GM12878 (cell line): Measurements from ENCODE around the gene GRIK4. TPM values are rescaled to one million over a fixed set of nuclear protein-coding genes. Genes with fewer than 3 reads are reported as not detected.

Source experiments
- ATAC-seq: fragments of 200-7000 bp; cut with Tn5 transposase; 3 replicates; pipeline ENCODE4 v1.9.1; 2020; ENCODE audit warnings: mild to moderate bottlenecking, moderate library complexity
- BruUV-seq: library from RNA; stranded (reverse); fragments of 400-500 nt; replicated peaks from 2 replicates; lab custom pipeline; 2021; lab: Mats Ljungman, UMichigan
- CTCF ChIA-PET: fragments of 300-600 bp; sonication (Branson Sonifier 250); formaldehyde crosslinking; extraction: SDS; loops from one replicate; lab custom pipeline; 2021; ENCODE audit warnings: inconsistent platforms; lab: Yijun Ruan, JAX
- POLR2A ChIA-PET: fragments of 350-600 bp; formaldehyde crosslinking; extraction: SDS; loops from one replicate; lab custom pipeline; 2021; ENCODE audit warnings: inconsistent platforms; lab: Charles Lee
- RAD21 ChIA-PET: fragments of 300-600 bp; sonication (Branson Sonifier 250); formaldehyde crosslinking; loops from one replicate; lab custom pipeline; 2023; ENCODE audit warnings: antibody characterized with exemption; ENCODE audit not compliant: unreplicated experiment; lab: Charles Lee
- SMC1A ChIA-PET: fragments of 300-600 bp; sonication (Branson Sonifier 250); formaldehyde crosslinking; loops from one replicate; lab custom pipeline; 2023; ENCODE audit not compliant: unreplicated experiment, uncharacterized antibody; lab: Charles Lee
- DNase-seq: peaks from one replicate; pipeline ENCODE4 v3.0.0-alpha.2; 2011; ENCODE audit warnings: low read depth, low spot score
- FAIRE-seq: peaks from 3 replicates; lab custom pipeline; 2011; peaks lifted over from hg19 to GRCh38; lab: Jason Lieb, UNC
- H2AFZ ChIP-seq: 2 replicates; pipeline ENCODE4 v1.6.0; 2011; ENCODE audit warnings: low read depth, low read length, control low read depth; ENCODE audit not compliant: control insufficient read depth
- H3K27ac ChIP-seq: 2 replicates; pipeline ENCODE4 v1.5.1; 2011; ENCODE audit warnings: control low read depth; ENCODE audit not compliant: control insufficient read depth, insufficient read depth
- H3K27me3 ChIP-seq, 2 experiments: replicated peaks in 1 of 2; 2 replicates each; pipeline versions ENCODE4 v1.6.0 to v1.6.1; 2011; ENCODE audit warnings: low read length in 1 of 2; ENCODE audit not compliant: control insufficient read depth in 2 of 2, insufficient read depth in 2 of 2
- H3K36me3 ChIP-seq, 2 experiments: 2 replicates each; pipeline ENCODE4 v1.5.1; 2011; ENCODE audit warnings: low read length in 1 of 2; ENCODE audit not compliant: control insufficient read depth in 2 of 2, insufficient read depth in 2 of 2
- H3K4me1 ChIP-seq: 2 replicates; pipeline ENCODE4 v1.6.1; 2011; ENCODE audit warnings: mild to moderate bottlenecking, low read length, moderate library complexity, mixed read lengths; ENCODE audit not compliant: control insufficient read depth, insufficient read depth
- H3K4me2 ChIP-seq: 2 replicates; pipeline ENCODE4 v1.6.0; 2011; ENCODE audit warnings: control low read depth; ENCODE audit not compliant: control insufficient read depth, insufficient read depth
- H3K4me3 ChIP-seq: fragments of 200-600 bp; sonication (generic); 2 replicates; pipeline ENCODE4 v1.5.1; 2016
- H3K79me2 ChIP-seq: 2 replicates; pipeline ENCODE4 v1.6.0; 2011; ENCODE audit warnings: low read length; ENCODE audit not compliant: control insufficient read depth, insufficient read depth
- H3K9ac ChIP-seq: 2 replicates; pipeline ENCODE4 v1.8.0; 2011; ENCODE audit warnings: low read length, control low read depth, mixed read lengths; ENCODE audit not compliant: control insufficient read depth, insufficient read depth
- H3K9me3 ChIP-seq: replicated peaks from 3 replicates; pipeline ENCODE4 v1.5.1; 2011; ENCODE audit warnings: mild to moderate bottlenecking, low read length; ENCODE audit not compliant: control insufficient read depth, insufficient read depth
- H4K20me1 ChIP-seq: 2 replicates; pipeline ENCODE4 v1.6.0; 2011; ENCODE audit not compliant: control insufficient read depth, insufficient read depth
- ATF3 ChIP-seq: IDR thresholded peaks from 2 replicates; pipeline ENCODE4 v1.6.1; 2011; ENCODE audit warnings: low read depth, mild to moderate bottlenecking, low read length, moderate library complexity, borderline replicate concordance; ENCODE audit errors: extremely low read depth
- BACH1 ChIP-seq: fragments of 450-650 bp; IDR thresholded peaks from 2 replicates; pipeline ENCODE4 v1.6.1; 2017; ENCODE audit warnings: mild to moderate bottlenecking, borderline replicate concordance
- EGR1 ChIP-seq, 2 experiments: IDR thresholded peaks; 1 replicate in 1 of 2; 2 replicates in 1 of 2; pipeline ENCODE4 v1.6.1; 2011 to 2012; ENCODE audit warnings: low read depth in 2 of 2, low read length in 2 of 2, borderline replicate concordance in 1 of 2, mild to moderate bottlenecking in 1 of 2, moderate library complexity in 1 of 2
- FOS ChIP-seq: IDR thresholded peaks from 3 replicates; pipeline ENCODE4 v1.6.1; 2011; ENCODE audit warnings: borderline replicate concordance; ENCODE audit not compliant: insufficient read length; ENCODE audit errors: extremely low read depth
- GATAD2B ChIP-seq: fragments of 450-650 bp; conservative IDR thresholded peaks from 2 replicates; pipeline ENCODE4 v1.6.1; 2017; ENCODE audit warnings: low read depth, mild to moderate bottlenecking, moderate library complexity
- HSF1 ChIP-seq: fragments of 150-350 bp; IDR thresholded peaks from 2 replicates; pipeline ENCODE4 v1.6.1; 2014; ENCODE audit warnings: mild to moderate bottlenecking, low read depth, low read length
- PKNOX1 ChIP-seq: fragments of 450-650 bp; IDR thresholded peaks from 2 replicates; pipeline ENCODE4 v1.6.1; 2016; ENCODE audit warnings: mild to moderate bottlenecking
- RUNX3 ChIP-seq: IDR thresholded peaks from 2 replicates; pipeline ENCODE4 v1.6.1; 2012; ENCODE audit warnings: low read length, inconsistent platforms
- SKIL ChIP-seq: fragments of 450-650 bp; IDR thresholded peaks from 2 replicates; pipeline ENCODE4 v1.6.1; 2017; ENCODE audit warnings: mild to moderate bottlenecking, low read depth, inconsistent platforms; ENCODE audit not compliant: poor library complexity, severe bottlenecking
- TCF12 ChIP-seq: IDR thresholded peaks from 2 replicates; pipeline ENCODE4 v1.6.1; 2011; ENCODE audit warnings: low read depth, mild to moderate bottlenecking, low read length
- ZNF622 ChIP-seq: fragments of 450-650 bp; IDR thresholded peaks from 2 replicates; pipeline ENCODE4 v1.6.1; 2017; ENCODE audit warnings: mild to moderate bottlenecking, inconsistent platforms
- WGBS: methylation state at CpG from one replicate; pipeline ENCODE4 v1.1.6; 2016; ENCODE audit warnings: low lambda C conversion rate; ENCODE audit not compliant: insufficient replicate concordance, insufficient coverage; ENCODE audit errors: missing lambda C conversion rate; 5-methylcytosine and 5-hydroxymethylcytosine counted together
- in situ Hi-C: fragments of 300-500 bp; cut with MboI; formaldehyde crosslinking; loops from 9 replicates; pipeline ENCODE4 v1.14.3; 2018; ENCODE audit warnings: mixed read lengths
- intact Hi-C: fragments of 100-400 bp; cut with micrococcal nuclease; formaldehyde crosslinking; loops from one replicate; pipeline ENCODE4 v1.14.2; 2022; ENCODE audit not compliant: unreplicated experiment
- polyA plus RNA-seq, 11 experiments: library from polyadenylated mRNA; depleted of rRNA in 4 of 11; unstranded in 6 of 11; stranded (reverse) in 5 of 11; fragments of >200 nt; fragmentation: Nextera tagmentation in 4 of 11; fragmentation: Illumina TruSeq in 1 of 11; extraction: Ambion mirVana in 4 of 11; extraction: Trizol in 1 of 11; gene quantifications; 1 replicate in 1 of 11; 2 replicates in 10 of 11; pipeline versions ENCODE4 v1.2.1 to v1.2.3, GENCODE V29; 2011 to 2016; ENCODE audit warnings: inconsistent platforms in 2 of 11, missing spikeins in 2 of 11, low read depth in 1 of 11
- total RNA-seq, 4 experiments: library from RNA; depleted of rRNA in 3 of 4; stranded (reverse); fragments of >200 nt in 3 of 4; fragmentation: Illumina TruSeq in 1 of 4; extraction: Trizol in 1 of 4; gene quantifications; 2 replicates each; pipeline versions ENCODE4 v1.2.1 to v1.2.3, GENCODE V29; 2013 to 2021
- TF ChIP-seq, protein P1 (sequence below): fragments of 450-650 bp; IDR thresholded peaks from 2 replicates; pipeline ENCODE4 v1.6.1; 2017; ENCODE audit warnings: low read depth, mild to moderate bottlenecking, moderate library complexity

The GRIK4 gene
- total and polyA plus RNA-seq, 10 of the 15 experiments (the other 5 are each of a cell fraction or from before 2014, with no cell fraction given), result 0.33 to 3.6 (median 0.72) TPM

- TF ChIP-seq RUNX3, result no peak
- TF ChIP-seq ATF3, result no peak
These were observed 372.8 kb downstream of the GRIK4 start (continued) for GRCh38 chr11:120884154-120885020.

DNA sequence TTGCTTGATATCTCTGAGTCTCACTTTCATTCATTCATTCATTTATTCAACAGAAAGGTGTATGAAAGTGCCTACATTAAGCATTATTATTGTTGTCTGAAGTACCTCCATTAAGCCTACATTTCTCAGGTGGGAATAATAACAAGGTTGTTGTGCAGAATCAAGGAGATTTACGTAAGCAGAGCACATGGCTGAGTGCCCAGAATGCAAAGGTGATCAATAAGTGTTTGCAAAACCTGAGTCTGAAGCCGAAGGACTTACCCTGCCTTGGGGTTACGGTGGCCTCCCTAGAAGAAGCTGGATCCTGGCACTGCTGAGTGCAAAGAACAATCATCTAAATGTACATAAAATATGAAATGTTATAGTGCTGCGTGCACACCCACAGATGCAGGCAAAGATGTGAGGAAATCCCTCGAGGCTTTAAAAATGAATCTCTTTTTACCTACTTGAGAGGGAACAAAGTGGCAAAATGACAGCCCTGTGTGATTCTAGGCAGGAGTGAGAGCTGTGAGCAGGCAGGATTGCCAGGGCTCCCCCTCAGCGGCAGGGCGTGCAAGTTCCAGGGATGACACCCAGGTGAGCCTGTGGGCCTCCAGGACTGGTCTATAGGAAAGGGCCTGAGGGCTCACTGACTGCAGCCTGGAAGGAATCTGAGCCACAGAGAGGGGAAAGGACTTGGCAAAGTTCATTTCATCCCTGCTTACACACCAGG, 379.2 kb downstream of the GRIK4 start:
- in situ Hi-C loops (no loop called here), intact Hi-C loops (no loop called here)
- no peaks in the 10 kb centered on the region for H3K27me3 ChIP-seq
- no peak overlapping the region for H3K9ac ChIP-seq
- SMC1A ChIA-PET, result no interaction called here
- no peaks in the 10 kb centered on the region for H3K79me2 ChIP-seq
- no peak for TF ChIP-seq FOS
- TF ChIP-seq GATAD2B, result no peak
- no peak for TF ChIP-seq HSF1
- TF ChIP-seq BACH1, result no peak
- TF ChIP-seq TCF12, result no peak
- TF ChIP-seq SKIL, result no peak
- no peak for TF ChIP-seq ZNF622
- TF ChIP-seq, protein P1, sequence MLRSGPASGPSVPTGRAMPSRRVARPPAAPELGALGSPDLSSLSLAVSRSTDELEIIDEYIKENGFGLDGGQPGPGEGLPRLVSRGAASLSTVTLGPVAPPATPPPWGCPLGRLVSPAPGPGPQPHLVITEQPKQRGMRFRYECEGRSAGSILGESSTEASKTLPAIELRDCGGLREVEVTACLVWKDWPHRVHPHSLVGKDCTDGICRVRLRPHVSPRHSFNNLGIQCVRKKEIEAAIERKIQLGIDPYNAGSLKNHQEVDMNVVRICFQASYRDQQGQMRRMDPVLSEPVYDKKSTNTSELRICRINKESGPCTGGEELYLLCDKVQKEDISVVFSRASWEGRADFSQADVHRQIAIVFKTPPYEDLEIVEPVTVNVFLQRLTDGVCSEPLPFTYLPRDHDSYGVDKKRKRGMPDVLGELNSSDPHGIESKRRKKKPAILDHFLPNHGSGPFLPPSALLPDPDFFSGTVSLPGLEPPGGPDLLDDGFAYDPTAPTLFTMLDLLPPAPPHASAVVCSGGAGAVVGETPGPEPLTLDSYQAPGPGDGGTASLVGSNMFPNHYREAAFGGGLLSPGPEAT, result no peak
- TF ChIP-seq PKNOX1, result no peak
- no peak for TF ChIP-seq EGR1 (IDR thresholded peaks at IDR 0.05; ENCODE audit: borderline replicate concordance in 1 of 2, low read depth in 2 of 2, low read length in 2 of 2)
- H3K4me1 ChIP-seq, result peaks cover 11% of the 10 kb centered on the region
- BruUV-seq, result no TSS peak
- no peak overlapping the region for H2AFZ ChIP-seq
- whole genome bisulfite sequencing, result 74% methylated on average over 7 of the region's 7 CpGs
- POLR2A ChIA-PET, result no interaction called here
- H3K36me3 ChIP-seq, result no peaks in the 10 kb centered on the region
- no peaks in the 10 kb centered on the region for H4K20me1 ChIP-seq
- RAD21 ChIA-PET, result no interaction called here
- H3K4me2 ChIP-seq, result no peak overlapping the region
- DNase-seq (no peak), ATAC-seq (no peak), FAIRE-seq (no peak)
- H3K9me3 ChIP-seq, result no peaks in the 10 kb centered on the region
- no peak overlapping the region for H3K27ac ChIP-seq
- CTCF ChIA-PET, result interaction anchor here (1.5 to 3.0 kb wide), 2 partner anchors 22 to 38 kb away, joined by 3 to 5 read pairs; no protein-coding TSS in a partner anchor
- no peak overlapping the region for H3K4me3 ChIP-seq
